GM12864 (cell line): Measurements from ENCODE around the gene SREBF1.
A peak's percentile ranks its signal among the peaks of the same experiment; 100 is the strongest.

ENCODE experiments used
- DNase-seq: peaks from one replicate; pipeline ENCODE4 v3.0.0-alpha.2; 2011; ENCODE audit warnings: low read depth
- H3K4me3 ChIP-seq: 2 replicates; pipeline ENCODE4 v1.5.1; 2011; ENCODE audit warnings: mild to moderate bottlenecking, low read depth, low read length, control low read depth
- CTCF ChIP-seq: IDR thresholded peaks from 2 replicates; pipeline ENCODE4 v1.5.1; 2011; ENCODE audit warnings: low read depth, mild to moderate bottlenecking, moderate library complexity, low read length, control low read depth, inconsistent platforms; ENCODE audit errors: missing control alignments

SREBF1 gene

GRCh38 chr17:17842111-17842876 is 5.5 kb upstream of the SREBF1 start:
- H3K4me3 ChIP-seq = no peak overlapping the region
- no peak for DNase-seq

GRCh38 chr17:17841601-17842025 is 4.8 kb upstream of the SREBF1 start:
- H3K4me3 ChIP-seq = no peak overlapping the region
- TF ChIP-seq CTCF = no peak
- DNase-seq = no peak

More at GRCh38 chr17:17842111-17842876, 5.5 kb upstream of the SREBF1 start:
- TF ChIP-seq CTCF = no peak

- H3K4me3 ChIP-seq = peak overlapping the region; percentile 59
- no peak for TF ChIP-seq CTCF
- DNase-seq = no peak
Measured at GRCh38 chr17:17840751-17841591, 4.2 kb upstream of the SREBF1 start.

GRCh38 chr17:17839791-17840707 is 3.3 kb upstream of the SREBF1 start:
- DNase-seq = no peak
- peak overlapping the region; percentile 59 for H3K4me3 ChIP-seq
- no peak for TF ChIP-seq CTCF

- TF ChIP-seq CTCF = no peak
- DNase-seq = no peak
- no peak overlapping the region for H3K4me3 ChIP-seq
Measured at GRCh38 chr17:17837966-17838962, 1.5 kb upstream of the SREBF1 start.
